ENCODE data around the gene TSHR.

DNA sequence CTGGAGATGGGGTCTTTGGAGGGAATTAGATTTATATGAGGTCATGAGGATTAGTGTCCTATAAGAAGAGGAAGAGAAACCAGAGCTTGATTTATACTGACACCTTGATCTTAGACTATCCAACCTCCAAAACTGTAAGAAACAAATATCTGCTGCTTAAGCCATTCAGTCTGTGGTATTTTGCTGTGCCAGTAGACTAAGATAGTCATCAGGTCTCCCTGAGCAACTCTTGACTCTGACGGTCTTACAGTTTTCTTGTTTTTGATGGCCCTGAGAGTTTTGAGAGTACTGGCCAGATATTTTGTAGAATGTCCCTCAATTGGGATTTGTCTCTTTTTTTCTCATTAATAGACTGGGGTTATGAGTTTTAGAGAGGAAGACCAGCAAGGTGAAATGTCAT lies 51.7 kb downstream of the TSHR start:
- TF ChIP-seq ZNF317 (CRISPR knock-in tag; IDR thresholded peaks at IDR 0.05; ENCODE audit: borderline replicate concordance, low read depth) (no peak), FOXP1 (CRISPR knock-in tag; IDR thresholded peaks at IDR 0.05; ENCODE audit: borderline replicate concordance) (no peak), GABPB1 (CRISPR knock-in tag; IDR thresholded peaks at IDR 0.05) (no peak), SP1 (CRISPR knock-in tag; conservative IDR thresholded peaks at IDR 0.05) (no peak), ESRRA (CRISPR knock-in tag; IDR thresholded peaks at IDR 0.05; ENCODE audit: borderline replicate concordance) (no peak), NR1H2 (CRISPR knock-in tag; IDR thresholded peaks at IDR 0.05) (no peak), ETV6 (CRISPR knock-in tag; IDR thresholded peaks at IDR 0.05) (no peak)
- TF ChIP-seq, protein P1, sequence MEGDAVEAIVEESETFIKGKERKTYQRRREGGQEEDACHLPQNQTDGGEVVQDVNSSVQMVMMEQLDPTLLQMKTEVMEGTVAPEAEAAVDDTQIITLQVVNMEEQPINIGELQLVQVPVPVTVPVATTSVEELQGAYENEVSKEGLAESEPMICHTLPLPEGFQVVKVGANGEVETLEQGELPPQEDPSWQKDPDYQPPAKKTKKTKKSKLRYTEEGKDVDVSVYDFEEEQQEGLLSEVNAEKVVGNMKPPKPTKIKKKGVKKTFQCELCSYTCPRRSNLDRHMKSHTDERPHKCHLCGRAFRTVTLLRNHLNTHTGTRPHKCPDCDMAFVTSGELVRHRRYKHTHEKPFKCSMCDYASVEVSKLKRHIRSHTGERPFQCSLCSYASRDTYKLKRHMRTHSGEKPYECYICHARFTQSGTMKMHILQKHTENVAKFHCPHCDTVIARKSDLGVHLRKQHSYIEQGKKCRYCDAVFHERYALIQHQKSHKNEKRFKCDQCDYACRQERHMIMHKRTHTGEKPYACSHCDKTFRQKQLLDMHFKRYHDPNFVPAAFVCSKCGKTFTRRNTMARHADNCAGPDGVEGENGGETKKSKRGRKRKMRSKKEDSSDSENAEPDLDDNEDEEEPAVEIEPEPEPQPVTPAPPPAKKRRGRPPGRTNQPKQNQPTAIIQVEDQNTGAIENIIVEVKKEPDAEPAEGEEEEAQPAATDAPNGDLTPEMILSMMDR (IDR thresholded peaks at IDR 0.05): no peak
- TF ChIP-seq, protein P2, sequence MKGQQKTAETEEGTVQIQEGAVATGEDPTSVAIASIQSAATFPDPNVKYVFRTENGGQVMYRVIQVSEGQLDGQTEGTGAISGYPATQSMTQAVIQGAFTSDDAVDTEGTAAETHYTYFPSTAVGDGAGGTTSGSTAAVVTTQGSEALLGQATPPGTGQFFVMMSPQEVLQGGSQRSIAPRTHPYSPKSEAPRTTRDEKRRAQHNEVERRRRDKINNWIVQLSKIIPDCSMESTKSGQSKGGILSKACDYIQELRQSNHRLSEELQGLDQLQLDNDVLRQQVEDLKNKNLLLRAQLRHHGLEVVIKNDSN (CRISPR knock-in tag; IDR thresholded peaks at IDR 0.05): no peak
